ENCODE results near the gene HDAC9.

Gene HDAC9

GRCh38 chr7:18494821-18495408 is 634 bp upstream of the HDAC9 start:
- no peak for FAIRE-seq

GRCh38 chr7:18496341-18496700 is 772 bp downstream of the HDAC9 start:
- no peak for FAIRE-seq

- no peak for FAIRE-seq
Observed at GRCh38 chr7:18497082-18497481, 1.5 kb downstream of the HDAC9 start.

- no peak for FAIRE-seq
Observed at GRCh38 chr7:18497800-18498199, 2.3 kb downstream of the HDAC9 start.

GRCh38 chr7:18498341-18498740 is 2.8 kb downstream of the HDAC9 start:
- no peak for FAIRE-seq

- no peak for FAIRE-seq
Observed at GRCh38 chr7:18499407-18500177, 4.0 kb downstream of the HDAC9 start.

- FAIRE-seq, result no peak
Observed at GRCh38 chr7:18503126-18503866, 7.7 kb downstream of the HDAC9 start.

GRCh38 chr7:18504965-18505364 is 9.4 kb downstream of the HDAC9 start:
- no peak for FAIRE-seq

GRCh38 chr7:18505870-18506460 is 10.4 kb downstream of the HDAC9 start:
- FAIRE-seq, result no peak

GRCh38 chr7:18508443-18509427 is 13.2 kb downstream of the HDAC9 start:
- FAIRE-seq, result no peak

- no peak for FAIRE-seq
Observed at GRCh38 chr7:18509481-18509880, 13.9 kb downstream of the HDAC9 start.

- no peak for FAIRE-seq
Observed at GRCh38 chr7:18511351-18512140, 16.0 kb downstream of the HDAC9 start.

GRCh38 chr7:18513343-18513742 is 17.8 kb downstream of the HDAC9 start:
- no peak for FAIRE-seq

GRCh38 chr7:18515067-18515466 is 19.5 kb downstream of the HDAC9 start:
- FAIRE-seq, result no peak

GRCh38 chr7:18517646-18518045 is 22.1 kb downstream of the HDAC9 start:
- FAIRE-seq, result no peak

GRCh38 chr7:18518555-18518954 is 23.0 kb downstream of the HDAC9 start:
- no peak for FAIRE-seq

- FAIRE-seq, result no peak
Observed at GRCh38 chr7:18520450-18521235, 25.1 kb downstream of the HDAC9 start.

GRCh38 chr7:18521236-18521589 is 25.7 kb downstream of the HDAC9 start:
- FAIRE-seq, result no peak

- FAIRE-seq, result no peak
Observed at GRCh38 chr7:18521945-18522566, 26.5 kb downstream of the HDAC9 start.

GRCh38 chr7:18524248-18524647 is 28.7 kb downstream of the HDAC9 start:
- no peak for FAIRE-seq
